ELF-1 (cell line): ENCODE results near the gene KCNH6.
A peak's percentile ranks its signal among the peaks of the same experiment; 100 is the strongest.

Source experiments
- DNase-seq: peaks from one replicate; pipeline ENCODE4 v3.0.0-alpha.2; 2016; ENCODE audit warnings: low read depth, low spot score

The KCNH6 gene

DNA sequence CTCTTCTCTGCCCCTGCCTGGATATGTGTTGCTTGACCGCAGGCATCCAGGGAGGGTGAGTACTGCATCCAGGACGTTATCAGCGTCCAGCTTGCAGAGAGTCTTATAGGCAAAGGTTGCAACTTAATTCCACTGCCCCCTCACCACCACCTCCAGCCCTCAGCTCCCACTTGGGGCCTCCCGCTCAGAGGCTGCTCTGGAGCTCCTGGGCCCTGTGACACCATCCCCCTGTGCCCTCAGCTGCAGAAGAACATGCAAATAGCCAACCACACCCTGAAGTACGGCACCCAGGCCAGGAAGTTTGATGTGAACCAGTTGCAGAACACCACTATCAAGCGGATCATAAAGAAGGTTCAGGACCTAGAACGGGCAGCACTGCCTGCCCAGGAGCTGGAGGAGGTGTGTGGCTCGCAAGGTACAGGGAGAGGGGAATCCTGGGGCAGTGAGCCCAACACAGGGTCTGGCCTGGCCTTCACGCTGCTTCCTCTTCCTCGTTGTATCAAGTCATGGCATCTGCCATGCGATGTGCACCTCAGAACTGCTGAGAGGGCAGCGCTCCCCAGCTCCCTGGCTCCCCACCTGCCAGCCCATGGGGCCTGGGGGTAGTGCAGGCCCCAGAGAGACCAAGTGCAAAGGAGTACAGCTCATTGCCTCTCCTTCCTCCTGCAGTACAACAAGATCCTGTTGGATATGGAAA lies 36.7 kb upstream of the KCNH6 start:
- DNase-seq: no peak

DNA sequence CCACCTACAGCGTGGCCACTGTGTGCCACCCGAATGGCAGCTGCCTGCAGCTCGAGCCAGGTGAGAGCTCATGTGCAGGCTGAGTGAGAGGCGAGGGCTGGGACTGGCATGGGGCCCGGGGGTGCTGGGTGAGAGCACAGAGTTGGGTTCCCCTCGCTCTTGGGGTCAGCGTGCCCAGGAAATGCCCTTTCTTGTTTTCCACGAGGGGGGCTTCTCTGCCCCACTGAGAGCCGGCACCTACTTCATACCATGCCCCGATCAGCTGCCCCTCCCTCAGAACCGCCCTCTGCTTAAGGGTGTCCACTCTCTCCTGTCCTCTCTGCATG lies 36.2 kb upstream of the KCNH6 start:
- DNase-seq: no peak

- no peak for DNase-seq
Measured at GRCh38 chr17:63488851-63489250, 34.3 kb upstream of the KCNH6 start.

GRCh38 chr17:63489291-63489690 lies 33.9 kb upstream of the KCNH6 start:
- no peak for DNase-seq

DNA sequence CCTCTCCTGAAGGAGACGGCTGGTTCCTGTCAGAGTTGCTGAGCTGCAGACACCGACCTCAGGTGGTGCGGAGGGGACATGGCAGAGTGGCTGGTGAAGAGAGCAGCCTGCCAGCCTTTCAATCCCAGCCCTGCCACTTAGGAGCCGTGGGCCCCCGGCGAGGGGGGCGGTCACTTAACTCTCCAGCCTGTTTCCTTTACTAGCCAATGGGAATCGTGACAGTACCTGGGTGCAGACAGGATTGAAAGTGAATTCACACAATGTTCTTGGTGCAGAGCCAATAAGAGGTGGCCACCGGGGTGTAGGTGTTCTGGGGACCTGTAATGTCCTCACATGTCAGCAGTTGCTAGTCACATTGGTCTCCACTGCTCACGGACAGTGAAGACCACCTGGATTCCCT lies 32.8 kb upstream of the KCNH6 start:
- peak; percentile 11 for DNase-seq

DNA sequence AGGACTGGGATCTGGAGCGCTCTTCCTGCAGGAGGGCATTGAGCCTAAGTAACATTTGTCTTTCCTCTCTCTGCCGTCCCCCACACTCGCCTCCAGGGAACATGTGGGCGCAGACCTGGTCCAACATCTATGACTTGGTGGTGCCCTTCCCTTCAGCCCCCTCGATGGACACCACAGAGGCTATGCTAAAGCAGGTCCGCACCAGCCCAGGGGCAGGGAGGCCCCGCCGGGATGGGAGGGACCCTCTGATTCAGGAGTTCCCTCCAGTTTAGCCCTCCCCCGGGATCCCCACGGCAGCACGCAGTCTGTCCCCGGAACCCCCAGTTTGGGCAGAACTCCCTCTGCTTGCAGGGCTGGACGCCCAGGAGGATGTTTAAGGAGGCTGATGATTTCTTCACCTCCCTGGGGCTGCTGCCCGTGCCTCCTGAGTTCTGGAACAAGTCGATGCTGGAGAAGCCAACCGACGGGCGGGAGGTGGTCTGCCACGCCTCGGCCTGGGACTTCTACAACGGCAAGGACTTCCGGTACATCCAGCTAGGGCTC lies 32.2 kb upstream of the KCNH6 start:
- no peak for DNase-seq

DNA sequence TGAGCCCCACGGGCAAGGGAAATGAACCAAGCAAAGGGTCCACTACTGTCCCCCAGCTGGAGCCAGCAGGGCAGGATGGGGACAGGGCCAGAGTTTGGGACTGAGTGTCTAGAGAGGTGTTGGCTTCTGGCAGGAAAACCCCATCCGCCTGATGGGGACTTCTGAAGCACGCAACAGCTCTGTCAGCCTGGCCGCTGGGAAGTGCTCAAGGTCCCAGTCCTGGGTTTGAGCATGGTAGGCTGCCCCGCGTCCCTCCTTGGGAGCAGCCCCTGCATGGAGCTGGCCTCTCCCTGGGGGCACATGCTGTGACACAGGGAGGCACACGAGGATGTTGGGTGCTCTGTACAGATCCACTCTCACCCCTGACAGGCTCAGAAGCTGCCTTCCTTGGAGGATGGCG lies 31.7 kb upstream of the KCNH6 start:
- DNase-seq: no peak

GRCh38 chr17:63491977-63492618 lies 31.1 kb upstream of the KCNH6 start:
- no peak for DNase-seq

DNA sequence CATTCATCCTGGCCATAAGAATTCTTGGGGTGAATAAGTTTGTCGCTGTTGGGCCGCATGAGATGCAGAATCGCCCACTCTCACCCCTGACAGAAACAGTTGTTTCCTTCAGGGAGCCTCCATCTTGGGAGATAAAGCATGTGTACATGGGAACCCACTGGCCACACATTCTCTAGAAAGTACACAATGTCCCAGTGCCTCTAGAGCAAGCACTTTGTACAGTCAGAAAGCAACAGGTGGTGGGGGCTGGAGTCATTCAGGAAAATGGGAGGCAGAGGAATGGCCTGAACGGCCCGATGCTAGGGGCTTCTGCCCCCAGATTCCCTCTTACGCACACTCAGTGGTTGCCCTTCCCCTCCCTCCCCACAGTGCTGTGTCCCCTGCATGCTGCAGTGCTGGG lies 30.2 kb upstream of the KCNH6 start:
- DNase-seq: no peak

- no peak for DNase-seq
Measured at GRCh38 chr17:63493411-63493810, 29.7 kb upstream of the KCNH6 start.

- no peak for DNase-seq
Measured at GRCh38 chr17:63494300-63494928, 28.7 kb upstream of the KCNH6 start.

- DNase-seq: no peak
Measured at GRCh38 chr17:63495491-63495890, 27.7 kb upstream of the KCNH6 start.

- no peak for DNase-seq
Measured at GRCh38 chr17:63496177-63496576, 27.0 kb upstream of the KCNH6 start.

DNA sequence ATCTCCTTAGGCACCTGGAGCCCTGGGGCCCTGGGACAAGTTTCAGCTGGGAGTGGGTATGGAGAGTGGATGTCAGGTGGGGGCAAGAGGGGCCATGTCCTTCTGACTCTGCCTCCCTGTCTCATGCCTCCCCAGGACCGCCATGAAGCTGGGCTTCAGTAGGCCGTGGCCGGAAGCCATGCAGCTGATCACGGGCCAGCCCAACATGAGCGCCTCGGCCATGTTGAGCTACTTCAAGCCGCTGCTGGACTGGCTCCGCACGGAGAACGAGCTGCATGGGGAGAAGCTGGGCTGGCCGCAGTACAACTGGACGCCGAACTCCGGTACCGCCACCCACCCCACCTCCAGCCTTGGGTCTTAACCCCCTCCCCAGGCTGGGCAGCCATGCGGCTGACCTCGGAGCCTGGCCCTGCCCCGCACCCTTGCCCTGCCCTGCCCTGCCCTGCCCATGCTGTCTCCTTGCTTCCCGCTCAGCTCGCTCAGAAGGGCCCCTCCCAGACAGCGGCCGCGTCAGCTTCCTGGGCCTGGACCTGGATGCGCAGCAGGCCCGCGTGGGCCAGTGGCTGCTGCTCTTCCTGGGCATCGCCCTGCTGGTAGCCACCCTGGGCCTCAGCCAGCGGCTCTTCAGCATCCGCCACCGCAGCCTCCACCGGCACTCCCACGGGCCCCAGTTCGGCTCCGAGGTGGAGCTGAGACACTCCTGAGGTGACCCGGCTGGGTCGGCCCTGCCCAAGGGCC lies 26.3 kb upstream of the KCNH6 start:
- DNase-seq: no peak

GRCh38 chr17:63497708-63498483 lies 25.3 kb upstream of the KCNH6 start:
- peak; percentile 72 for DNase-seq

DNA sequence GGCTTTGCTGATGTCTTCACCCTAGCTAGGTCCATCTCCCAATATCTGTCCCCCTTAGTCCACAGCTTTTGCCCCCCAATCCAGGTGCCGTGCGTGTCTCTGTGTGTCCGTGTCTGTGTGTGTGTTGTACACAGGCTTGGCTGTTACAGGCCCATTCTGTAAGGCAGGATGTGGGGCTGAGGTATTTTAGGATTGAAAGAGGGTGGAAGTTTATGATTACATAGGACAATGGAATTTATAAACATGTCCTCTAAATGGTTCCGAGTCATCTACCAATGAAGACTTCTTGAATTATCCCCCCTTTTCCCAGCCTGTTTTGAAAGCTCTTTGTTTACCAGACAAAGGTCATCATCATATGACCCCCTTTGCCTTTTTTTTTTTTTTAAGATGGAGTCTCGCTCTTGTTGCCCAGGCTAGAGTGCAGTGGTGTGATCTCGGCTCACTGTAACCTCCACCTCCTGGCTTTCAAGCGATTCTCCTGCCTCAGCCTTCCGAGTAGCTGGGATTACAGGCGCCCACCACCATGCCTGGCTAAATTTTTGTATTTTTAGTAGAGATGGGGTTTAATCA lies 24.4 kb upstream of the KCNH6 start:
- DNase-seq: no peak

GRCh38 chr17:63500543-63501390 lies 22.4 kb upstream of the KCNH6 start:
- no peak for DNase-seq

- no peak for DNase-seq
Measured at GRCh38 chr17:63503341-63503705, 19.8 kb upstream of the KCNH6 start.

DNA sequence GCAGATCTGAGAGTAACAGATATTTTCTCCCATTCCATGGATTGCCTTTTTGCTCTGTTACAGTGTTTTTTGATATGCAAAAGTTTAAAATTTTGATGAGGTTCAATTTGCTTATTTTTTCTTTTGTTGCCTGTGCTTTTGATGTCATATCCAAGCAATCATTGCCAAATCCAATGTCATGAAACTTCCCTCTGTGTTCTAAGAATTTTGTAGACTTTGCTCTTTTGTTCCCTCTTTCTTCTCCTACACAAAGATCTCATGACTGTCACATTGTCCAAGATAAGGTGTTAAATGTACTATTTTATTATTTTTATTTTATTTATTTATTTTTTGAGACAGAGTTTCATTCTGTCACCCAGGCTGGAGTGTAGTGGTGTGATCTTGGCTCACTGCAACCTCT lies 18.9 kb upstream of the KCNH6 start:
- DNase-seq: no peak

GRCh38 chr17:63505341-63505740 lies 17.8 kb upstream of the KCNH6 start:
- no peak for DNase-seq
